ENCODE data around the gene RFX4.

DNA sequence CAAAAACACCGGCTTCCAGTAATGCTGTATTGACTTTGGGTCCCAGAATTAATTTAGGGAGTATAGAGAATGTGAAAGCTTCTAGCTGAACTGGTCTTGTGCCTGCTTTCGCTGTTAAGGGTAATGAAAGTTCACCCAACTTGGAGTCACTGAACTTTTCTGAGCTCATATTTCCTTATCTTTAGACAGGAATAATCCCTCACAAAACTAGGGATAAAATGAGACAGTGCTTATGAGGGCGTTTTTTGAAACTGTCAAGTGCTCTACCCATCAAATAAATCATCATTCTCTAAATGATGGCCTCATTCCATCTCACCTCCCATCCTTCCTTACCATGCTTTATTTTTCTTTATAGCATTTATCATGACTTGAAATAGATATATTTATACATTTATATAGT lies 74.7 kb downstream of the RFX4 start:
- TF ChIP-seq, protein P1, sequence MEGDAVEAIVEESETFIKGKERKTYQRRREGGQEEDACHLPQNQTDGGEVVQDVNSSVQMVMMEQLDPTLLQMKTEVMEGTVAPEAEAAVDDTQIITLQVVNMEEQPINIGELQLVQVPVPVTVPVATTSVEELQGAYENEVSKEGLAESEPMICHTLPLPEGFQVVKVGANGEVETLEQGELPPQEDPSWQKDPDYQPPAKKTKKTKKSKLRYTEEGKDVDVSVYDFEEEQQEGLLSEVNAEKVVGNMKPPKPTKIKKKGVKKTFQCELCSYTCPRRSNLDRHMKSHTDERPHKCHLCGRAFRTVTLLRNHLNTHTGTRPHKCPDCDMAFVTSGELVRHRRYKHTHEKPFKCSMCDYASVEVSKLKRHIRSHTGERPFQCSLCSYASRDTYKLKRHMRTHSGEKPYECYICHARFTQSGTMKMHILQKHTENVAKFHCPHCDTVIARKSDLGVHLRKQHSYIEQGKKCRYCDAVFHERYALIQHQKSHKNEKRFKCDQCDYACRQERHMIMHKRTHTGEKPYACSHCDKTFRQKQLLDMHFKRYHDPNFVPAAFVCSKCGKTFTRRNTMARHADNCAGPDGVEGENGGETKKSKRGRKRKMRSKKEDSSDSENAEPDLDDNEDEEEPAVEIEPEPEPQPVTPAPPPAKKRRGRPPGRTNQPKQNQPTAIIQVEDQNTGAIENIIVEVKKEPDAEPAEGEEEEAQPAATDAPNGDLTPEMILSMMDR (IDR thresholded peaks at IDR 0.05): no peak
- no peak for TF ChIP-seq EP300 (IDR thresholded peaks at IDR 0.05)
- TF ChIP-seq POLR2A (IDR thresholded peaks at IDR 0.05): no peak
- TF ChIP-seq POLR2AphosphoS5 (IDR thresholded peaks at IDR 0.05): no peak
